Smooth muscle cell (in vitro differentiated cells): ENCODE data around the gene SLC36A4. TPM values are rescaled to one million over a fixed set of nuclear protein-coding genes. Genes with fewer than 3 reads are reported as not detected.

ENCODE experiments used
- DNase-seq: peaks from one replicate; lab custom pipeline; 2025; ENCODE audit not compliant: unreplicated experiment; lab: John Stamatoyannopoulos, UW
- H2AFZ ChIP-seq: fragments of 200-600 bp; sonication (generic); 2 replicates; pipeline ENCODE4 v1.6.0; 2016; ENCODE audit warnings: antibody characterized with exemption, low read depth, mild to moderate bottlenecking
- H3F3A ChIP-seq: fragments of 200-600 bp; sonication (generic); 2 replicates; pipeline ENCODE4 v1.6.0; 2017; ENCODE audit warnings: antibody characterized with exemption, low read depth
- H3K27ac ChIP-seq: fragments of 200-600 bp; sonication (generic); 2 replicates; pipeline ENCODE4 v1.5.1; 2016; ENCODE audit warnings: low read depth, mild to moderate bottlenecking
- H3K27me3 ChIP-seq: fragments of 200-600 bp; sonication (generic); 2 replicates; pipeline ENCODE4 v1.6.1; 2016; ENCODE audit warnings: low read depth, mild to moderate bottlenecking
- H3K36me3 ChIP-seq: fragments of 200-600 bp; sonication (generic); 2 replicates; pipeline ENCODE4 v1.5.1; 2016; ENCODE audit warnings: low read depth
- H3K4me1 ChIP-seq: fragments of 200-600 bp; sonication (generic); 2 replicates; pipeline ENCODE4 v1.5.1; 2016; ENCODE audit warnings: low read depth
- H3K4me2 ChIP-seq: fragments of 200-600 bp; sonication (generic); 2 replicates; pipeline ENCODE4 v1.6.0; 2016; ENCODE audit warnings: mild to moderate bottlenecking
- H3K4me3 ChIP-seq: fragments of 200-600 bp; sonication (generic); 2 replicates; pipeline ENCODE4 v1.5.1; 2016; ENCODE audit warnings: mild to moderate bottlenecking
- H3K79me2 ChIP-seq: fragments of 200-600 bp; sonication (generic); 2 replicates; pipeline ENCODE4 v1.6.0; 2016; ENCODE audit warnings: low read depth, mild to moderate bottlenecking
- H3K9ac ChIP-seq: fragments of 200-600 bp; sonication (generic); 2 replicates; pipeline ENCODE4 v1.6.0; 2016; ENCODE audit warnings: low read depth
- H3K9me3 ChIP-seq: fragments of 200-600 bp; sonication (generic); replicated peaks from 2 replicates; pipeline ENCODE4 v1.5.1; 2016; ENCODE audit warnings: low read depth
- H4K20me1 ChIP-seq: fragments of 200-600 bp; sonication (generic); 2 replicates; pipeline ENCODE4 v1.6.0; 2016; ENCODE audit warnings: low read depth
- CTCF ChIP-seq: fragments of 200-600 bp; sonication (generic); IDR thresholded peaks from 2 replicates; pipeline ENCODE4 v1.5.1; 2017; ENCODE audit warnings: borderline replicate concordance, mild to moderate bottlenecking, antibody characterized with exemption; ENCODE audit not compliant: insufficient read depth, poor library complexity, severe bottlenecking
- WGBS: methylation state at CpG from one replicate; pipeline ENCODE4 v1.1.7; 2016; ENCODE audit warnings: low lambda C conversion rate; 5-methylcytosine and 5-hydroxymethylcytosine counted together
- polyA plus RNA-seq: library from polyadenylated mRNA; unstranded; fragments of >200 nt; fragmentation: Nextera tagmentation; extraction: Ambion mirVana; gene quantifications from 2 replicates; pipeline ENCODE4 v1.2.1, GENCODE V29; 2016
- total RNA-seq: library from RNA; depleted of rRNA; stranded (reverse); fragments of >200 nt; gene quantifications from 2 replicates; pipeline ENCODE4 v1.2.3, GENCODE V29; 2014

Gene SLC36A4
- total and polyA plus RNA-seq, 2 experiments from 2014 or later = 30.5 to 48.6 TPM

DNA sequence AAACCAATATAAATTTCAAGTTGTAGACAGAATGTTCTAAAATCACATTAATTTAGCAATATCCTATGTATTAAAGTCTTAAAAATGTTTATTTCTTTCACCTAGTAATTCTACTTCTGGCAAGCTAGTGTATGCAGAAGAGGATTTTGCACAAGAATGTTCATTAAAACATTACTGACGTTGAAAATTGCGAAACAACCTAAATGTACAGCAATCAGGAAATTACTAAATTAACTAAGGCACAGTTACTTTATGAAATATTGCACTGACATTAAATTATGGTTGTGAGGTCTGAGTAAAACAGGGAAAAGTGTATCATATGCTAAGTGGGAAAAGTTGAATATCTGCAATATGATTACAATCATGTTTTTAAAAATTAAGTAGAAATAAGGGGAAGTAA lies 4.1 kb downstream of the SLC36A4 start:
- peaks cover 78% of the 10 kb centered on the region for H3K79me2 ChIP-seq
- no peak for TF ChIP-seq CTCF
- H3K27me3 ChIP-seq = no peaks in the 10 kb centered on the region
- H3K27ac ChIP-seq = peak overlapping the region; percentile 88
- H3K4me2 ChIP-seq = peak overlapping the region; percentile 0
- no peak overlapping the region for H2AFZ ChIP-seq
- peaks cover 24% of the 10 kb centered on the region for H3K4me1 ChIP-seq
- no peaks in the 10 kb centered on the region for H3K9me3 ChIP-seq
- H4K20me1 ChIP-seq = no peaks in the 10 kb centered on the region
- no peak overlapping the region for H3K9ac ChIP-seq
- no peak for DNase-seq
- no peaks in the 10 kb centered on the region for H3K36me3 ChIP-seq
- 59% methylated on average over 2 of the region's 2 CpGs for WGBS
- H3F3A ChIP-seq = peaks cover 7% of the 10 kb centered on the region
- no peak overlapping the region for H3K4me3 ChIP-seq

- Histone ChIP-seq H4K20me1 (no peaks in the 10 kb centered on the region), H3K79me2 (peaks cover 94% of the 10 kb centered on the region), H3K4me2 (peak overlapping the region; percentile 70), H3K9ac (peak overlapping the region; percentile 45), H3K27me3 (no peaks in the 10 kb centered on the region), H3K4me3 (no peak overlapping the region), H3F3A (peaks cover 7% of the 10 kb centered on the region), H2AFZ (no peak overlapping the region), H3K4me1 (peaks cover 24% of the 10 kb centered on the region), H3K9me3 (peaks cover 12% of the 10 kb centered on the region), H3K27ac (peak overlapping the region; percentile 88), H3K36me3 (peaks cover 11% of the 10 kb centered on the region)
- no peak for DNase-seq
- 14% methylated on average over 5 of the region's 5 CpGs for WGBS
- TF ChIP-seq CTCF = no peak
Measured at GRCh38 chr11:93192163-93192562, 5.6 kb downstream of the SLC36A4 start.

DNA sequence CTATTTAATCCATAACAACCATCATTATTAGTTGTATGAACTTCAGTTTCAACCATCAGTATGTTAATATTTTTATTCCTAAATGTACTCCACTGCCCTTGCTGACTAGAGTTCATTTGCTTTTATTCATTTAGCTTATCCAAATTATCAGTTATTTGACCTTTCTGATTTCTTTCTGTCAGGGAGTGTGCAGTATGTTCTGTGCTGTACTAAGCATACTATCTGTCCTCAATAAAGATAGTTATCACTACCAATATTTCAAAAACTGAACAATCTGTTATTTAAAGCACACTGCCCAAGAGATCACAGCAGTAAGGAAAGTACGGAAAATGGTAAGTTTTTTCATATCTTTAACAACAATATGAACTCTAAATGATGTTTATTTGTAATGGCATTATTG lies 8.3 kb downstream of the SLC36A4 start:
- no peak overlapping the region for H3K4me2 ChIP-seq
- H4K20me1 ChIP-seq = no peaks in the 10 kb centered on the region
- no peaks in the 10 kb centered on the region for H3K27me3 ChIP-seq
- DNase-seq = no peak
- WGBS = 97% methylated on average over 1 of the region's 1 CpG
- H3K9me3 ChIP-seq = peaks cover 17% of the 10 kb centered on the region
- peaks cover 28% of the 10 kb centered on the region for H3K36me3 ChIP-seq
- H3K4me1 ChIP-seq = peaks cover 20% of the 10 kb centered on the region
- TF ChIP-seq CTCF = no peak
- no peak overlapping the region for H3K9ac ChIP-seq
- no peak overlapping the region for H2AFZ ChIP-seq
- H3K4me3 ChIP-seq = no peak overlapping the region
- H3F3A ChIP-seq = peaks cover 7% of the 10 kb centered on the region
- H3K79me2 ChIP-seq = peaks cover 95% of the 10 kb centered on the region
- no peak overlapping the region for H3K27ac ChIP-seq

DNA sequence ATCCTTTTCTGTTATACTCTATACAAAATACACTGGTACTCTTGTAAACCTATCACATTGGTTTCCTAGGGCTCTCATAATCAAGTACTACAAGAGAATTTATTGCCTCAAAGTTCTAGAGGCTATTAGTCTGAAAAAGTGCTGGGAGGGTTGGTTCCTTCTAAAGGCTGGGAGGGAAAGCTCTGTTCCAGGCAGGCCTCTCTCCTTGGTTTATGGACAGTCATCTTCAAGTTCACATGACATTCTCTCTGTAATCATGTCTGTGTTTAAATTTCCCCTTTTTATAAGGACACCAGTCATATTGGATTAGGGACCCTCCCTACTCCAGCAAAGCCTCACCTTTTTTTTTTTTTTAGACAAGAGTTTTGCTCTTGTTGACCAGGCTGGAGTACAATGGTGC lies 9.1 kb downstream of the SLC36A4 start:
- Histone ChIP-seq H3K4me2 (no peak overlapping the region), H4K20me1 (no peaks in the 10 kb centered on the region), H3K4me3 (no peak overlapping the region), H3K27ac (no peak overlapping the region), H3F3A (peaks cover 7% of the 10 kb centered on the region), H3K9ac (no peak overlapping the region), H3K4me1 (peaks cover 20% of the 10 kb centered on the region), H3K79me2 (peaks cover 91% of the 10 kb centered on the region), H3K27me3 (no peaks in the 10 kb centered on the region), H3K36me3 (peaks cover 35% of the 10 kb centered on the region), H2AFZ (no peak overlapping the region), H3K9me3 (peaks cover 17% of the 10 kb centered on the region)
- TF ChIP-seq CTCF = no peak
- no peak for DNase-seq
